Activated CD4-positive, alpha-beta T cell treated with anti-CD3 and anti-CD28 coated beads, Interleukin-2, amount 10 ng/mL, durations not matched to agents 7 days and 5 days (primary cell): ENCODE data around the gene B9D1. TPM values are rescaled to one million over a fixed set of nuclear protein-coding genes. Genes with fewer than 3 reads are reported as not detected.

Experiments used
- CTCF ChIA-PET: fragments of 350-600 bp; sonication (Branson Sonifier 250); formaldehyde crosslinking; loops from one replicate; lab custom pipeline; 2021; ENCODE audit warnings: antibody characterized with exemption; lab: Charles Lee
- POLR2A ChIA-PET: fragments of 350-600 bp; sonication (Branson Sonifier 250); formaldehyde crosslinking; loops from one replicate; lab custom pipeline; 2021; ENCODE audit warnings: antibody characterized with exemption; lab: Charles Lee
- DNase-seq: peaks from one replicate; pipeline ENCODE4 v3.0.0-alpha.2; 2020
- H3K27ac Mint-ChIP-seq: one replicate; pipeline ENCODE4 v1.8.0; 2021; ENCODE audit warnings: mild to moderate bottlenecking, moderate library complexity, mixed read lengths
- H3K27me3 Mint-ChIP-seq: one replicate; pipeline ENCODE4 v1.8.0; 2021; ENCODE audit warnings: mixed read lengths
- H3K36me3 Mint-ChIP-seq: one replicate; pipeline ENCODE4 v1.8.0; 2021; ENCODE audit warnings: low read depth, mixed read lengths
- H3K4me1 Mint-ChIP-seq: one replicate; pipeline ENCODE4 v1.8.0; 2021; ENCODE audit warnings: mixed read lengths
- H3K4me3 Mint-ChIP-seq: one replicate; pipeline ENCODE4 v1.8.0; 2021; ENCODE audit warnings: mild to moderate bottlenecking, moderate library complexity, mixed read lengths
- H3K9me3 Mint-ChIP-seq: one replicate; pipeline ENCODE4 v1.8.0; 2021; ENCODE audit warnings: mixed read lengths
- total RNA-seq, 2 experiments: library from RNA; stranded (reverse); gene quantifications; one replicate each; pipeline ENCODE4 v1.2.3, GENCODE V29; 2021

The B9D1 gene
- total RNA-seq, 2 experiments from 2014 or later, result 1.3 to 1.6 TPM

- Mint-ChIP-seq H3K27me3 (no peaks in the 10 kb centered on the region), H3K4me3 (peak within 1 kb of the TSS; percentile 97), H3K36me3 (peaks cover 33% of the 10 kb centered on the region), H3K27ac (peak within 1 kb of the TSS; percentile 98), H3K9me3 (no peaks in the 10 kb centered on the region), H3K4me1 (peaks cover 27% of the 10 kb centered on the region)
- ChIA-PET POLR2A (interaction anchor here (0.8 to 0.9 kb wide), 2 partner anchors 10 to 13 kb away, joined by 3 read pairs; no protein-coding TSS in a partner anchor), CTCF (interaction anchor here (0.5 to 2.9 kb wide), 8 partner anchors 8 to 386 kb away, joined by 3 to 37 read pairs (median 4); partner anchors contain the start of genes B9D1 and MFAP4)
- DNase-seq, result no peak
Measured at GRCh38 chr17:19378416-19379360, 16.2 kb upstream of the B9D1 start, which contains the start of gene MAPK7. Gene MAPK7 (plus strand): TSS chr17:19378498. CDS start chr17:19378901, 403 bp downstream.

GRCh38 chr17:19377602-19378415 is 15.3 kb upstream of the B9D1 start:
- H3K27ac Mint-ChIP-seq, result peak overlapping the region; percentile 98
- no peaks in the 10 kb centered on the region for H3K27me3 Mint-ChIP-seq
- H3K36me3 Mint-ChIP-seq, result peaks cover 30% of the 10 kb centered on the region
- DNase-seq, result peak; percentile 97
- CTCF ChIA-PET, result interaction anchor here (0.5 to 2.9 kb wide), 9 partner anchors 9 to 493 kb away, joined by 3 to 37 read pairs (median 4); partner anchors contain the start of genes B9D1 and MFAP4
- peak overlapping the region; percentile 97 for H3K4me3 Mint-ChIP-seq
- POLR2A ChIA-PET, result interaction anchor here (0.8 to 1.1 kb wide), 4 partner anchors 9 to 15 kb away, joined by 3 to 4 read pairs (median 3); partner anchors contain the start of gene B9D1
- no peaks in the 10 kb centered on the region for H3K9me3 Mint-ChIP-seq
- peaks cover 29% of the 10 kb centered on the region for H3K4me1 Mint-ChIP-seq

DNA sequence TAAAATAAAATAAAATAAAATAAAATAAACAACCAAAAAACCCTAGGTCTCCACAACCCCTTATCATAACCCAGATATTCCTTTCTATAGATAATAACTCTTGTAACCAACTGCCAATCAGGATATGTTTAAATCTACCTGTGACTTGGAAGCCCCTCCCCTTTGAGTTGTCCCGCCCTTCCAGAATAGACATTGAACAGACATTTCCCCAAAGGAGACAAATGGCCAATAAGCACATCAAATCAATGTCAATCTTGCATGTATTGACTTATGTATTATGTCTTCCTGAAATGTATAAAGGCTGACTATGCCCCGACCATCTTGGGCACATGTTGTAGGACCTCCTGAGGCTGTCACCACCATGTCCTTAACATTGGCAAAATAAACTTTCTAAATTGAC is 14.3 kb upstream of the B9D1 start:
- Mint-ChIP-seq H3K27ac (peak overlapping the region; percentile 98), H3K27me3 (no peaks in the 10 kb centered on the region), H3K36me3 (peaks cover 25% of the 10 kb centered on the region), H3K4me1 (peaks cover 39% of the 10 kb centered on the region), H3K9me3 (no peaks in the 10 kb centered on the region), H3K4me3 (peak overlapping the region; percentile 97)
- ChIA-PET CTCF (interaction anchor here (0.9 to 1.6 kb wide), 2 partner anchors 12 to 494 kb away, joined by 3 to 6 read pairs; no protein-coding TSS in a partner anchor), POLR2A (interaction anchor here (1.1 kb wide), 1 partner anchor 14 kb away, joined by 3 read pairs; the partner anchor contains the start of gene B9D1)
- DNase-seq, result no peak

DNA sequence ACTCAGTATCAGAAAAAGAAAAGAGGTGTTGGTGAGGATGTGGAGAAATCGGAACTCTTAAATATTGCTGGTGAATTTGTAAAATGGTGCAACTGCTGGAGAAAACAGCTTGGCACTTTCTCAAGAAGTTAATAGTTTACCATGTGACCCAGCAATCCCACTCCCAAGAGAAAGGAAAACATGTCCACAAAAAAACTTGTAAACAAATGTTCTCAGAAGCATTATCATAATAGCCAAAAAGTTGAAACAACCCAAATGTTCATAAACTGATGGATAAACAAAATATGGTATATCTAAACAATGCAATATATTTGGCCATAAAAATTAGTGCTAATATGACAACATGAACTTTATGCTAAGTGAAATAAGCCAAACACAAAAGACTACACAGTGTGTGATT is 13.2 kb upstream of the B9D1 start:
- Mint-ChIP-seq H3K27me3 (no peaks in the 10 kb centered on the region), H3K9me3 (no peaks in the 10 kb centered on the region), H3K4me3 (no peak overlapping the region), H3K27ac (no peak overlapping the region), H3K4me1 (peaks cover 49% of the 10 kb centered on the region), H3K36me3 (peaks cover 21% of the 10 kb centered on the region)
- DNase-seq, result no peak
- POLR2A ChIA-PET, result no interaction called here
- CTCF ChIA-PET, result interaction anchor here (3.1 kb wide), 1 partner anchor 13 kb away, joined by 15 read pairs; the partner anchor contains the start of gene B9D1

DNA sequence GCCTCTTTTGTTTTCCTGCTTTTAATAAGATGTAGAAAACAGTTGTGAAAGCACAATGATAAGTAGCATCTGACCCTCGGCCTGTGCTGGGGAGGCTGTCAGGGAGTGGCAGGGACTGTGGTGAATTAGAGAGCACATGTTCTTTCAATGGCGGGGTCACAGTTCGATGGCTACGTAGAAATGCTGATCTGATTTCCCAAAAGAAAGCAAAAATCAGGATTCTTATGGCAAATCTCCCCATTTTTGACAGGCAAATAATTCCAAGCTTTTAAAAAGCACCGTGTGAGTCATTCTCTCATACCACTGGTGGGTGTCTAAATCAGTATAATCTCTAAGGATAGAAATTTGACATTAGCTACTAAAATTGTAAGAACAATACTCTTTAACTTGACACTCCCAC is 11.6 kb upstream of the B9D1 start:
- no peak for DNase-seq
- H3K4me3 Mint-ChIP-seq, result no peak overlapping the region
- POLR2A ChIA-PET, result no interaction called here
- H3K27ac Mint-ChIP-seq, result no peak overlapping the region
- H3K36me3 Mint-ChIP-seq, result peaks cover 7% of the 10 kb centered on the region
- H3K9me3 Mint-ChIP-seq, result peaks cover 2% of the 10 kb centered on the region
- peaks cover 59% of the 10 kb centered on the region for H3K4me1 Mint-ChIP-seq
- CTCF ChIA-PET, result interaction anchor here (0.6 to 3.1 kb wide), 3 partner anchors 10 to 390 kb away, joined by 3 to 15 read pairs (median 3); partner anchors contain the start of gene B9D1
- no peaks in the 10 kb centered on the region for H3K27me3 Mint-ChIP-seq

- H3K4me1 Mint-ChIP-seq, result peaks cover 67% of the 10 kb centered on the region
Measured at GRCh38 chr17:19372866-19373504, 10.5 kb upstream of the B9D1 start.

GRCh38 chr17:19372439-19372838 is 9.9 kb upstream of the B9D1 start:
- ChIA-PET CTCF (interaction anchor here (0.6 to 1.9 kb wide), 3 partner anchors 10 to 552 kb away, joined by 3 to 7 read pairs (median 3); partner anchors contain the start of gene B9D1), POLR2A (no interaction called here)
- peaks cover 2% of the 10 kb centered on the region for H3K9me3 Mint-ChIP-seq
- H3K27me3 Mint-ChIP-seq, result no peaks in the 10 kb centered on the region
- H3K4me1 Mint-ChIP-seq, result peaks cover 73% of the 10 kb centered on the region
- H3K36me3 Mint-ChIP-seq, result peaks cover 9% of the 10 kb centered on the region
- no peak overlapping the region for H3K27ac Mint-ChIP-seq
- H3K4me3 Mint-ChIP-seq, result no peak overlapping the region
- no peak for DNase-seq

More at GRCh38 chr17:19372866-19373504, 10.5 kb upstream of the B9D1 start:
- no peak overlapping the region for H3K4me3 Mint-ChIP-seq
- ChIA-PET POLR2A (no interaction called here), CTCF (interaction anchor here (1.9 kb wide), 1 partner anchor 10 kb away, joined by 7 read pairs; the partner anchor contains the start of gene B9D1)
- no peak for DNase-seq
- peaks cover 2% of the 10 kb centered on the region for H3K9me3 Mint-ChIP-seq
- peaks cover 9% of the 10 kb centered on the region for H3K36me3 Mint-ChIP-seq
- no peaks in the 10 kb centered on the region for H3K27me3 Mint-ChIP-seq
- no peak overlapping the region for H3K27ac Mint-ChIP-seq

GRCh38 chr17:19372011-19372370 is 9.5 kb upstream of the B9D1 start:
- CTCF ChIA-PET, result interaction anchor here (0.6 to 1.9 kb wide), 3 partner anchors 9 to 552 kb away, joined by 3 to 7 read pairs (median 3); partner anchors contain the start of gene B9D1
- Mint-ChIP-seq H3K9me3 (peaks cover 2% of the 10 kb centered on the region), H3K4me1 (peaks cover 72% of the 10 kb centered on the region), H3K27ac (peak overlapping the region; percentile 95), H3K36me3 (peaks cover 9% of the 10 kb centered on the region), H3K27me3 (no peaks in the 10 kb centered on the region), H3K4me3 (no peak overlapping the region)
- DNase-seq, result no peak
- POLR2A ChIA-PET, result no interaction called here

DNA sequence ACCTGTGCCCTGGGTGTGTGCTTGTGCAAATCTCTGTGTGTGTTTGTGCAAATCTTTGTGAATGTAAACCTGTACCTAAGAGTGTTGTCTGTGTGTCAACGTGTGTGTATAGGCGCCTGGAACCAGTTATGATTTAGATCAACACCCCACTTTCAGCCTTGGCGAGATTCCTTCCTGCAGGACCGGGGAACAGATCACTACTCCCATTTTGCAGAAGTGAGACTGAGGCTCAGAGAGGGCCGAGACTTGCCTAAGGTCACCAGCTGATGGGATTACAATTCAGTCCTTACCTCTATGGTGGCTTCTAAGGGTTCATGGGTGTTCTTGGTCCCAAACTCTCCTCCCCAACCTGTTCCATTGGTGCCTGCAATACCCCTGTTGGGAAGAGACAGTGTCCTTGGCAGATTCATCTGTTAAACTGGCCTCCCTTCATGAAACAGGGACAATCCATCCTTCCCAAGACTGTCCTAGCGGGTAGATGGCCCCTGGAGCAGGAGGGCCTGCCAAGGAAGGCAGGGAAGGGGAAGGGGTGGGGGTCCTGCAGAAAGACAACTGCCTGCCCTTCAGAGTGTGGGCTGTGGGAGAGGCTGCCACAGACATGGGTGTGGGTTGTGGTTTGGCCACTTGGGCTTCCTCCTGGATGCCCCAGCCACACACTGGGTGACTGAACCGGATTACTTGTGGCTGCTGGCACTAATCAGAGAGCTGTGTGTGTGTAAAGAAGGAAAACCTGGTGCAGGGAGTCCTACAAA is 8.9 kb upstream of the B9D1 start:
- Mint-ChIP-seq H3K4me3 (peak overlapping the region; percentile 55), H3K36me3 (peaks cover 9% of the 10 kb centered on the region), H3K4me1 (peaks cover 72% of the 10 kb centered on the region), H3K9me3 (peaks cover 2% of the 10 kb centered on the region), H3K27ac (peak overlapping the region; percentile 95), H3K27me3 (no peaks in the 10 kb centered on the region)
- POLR2A ChIA-PET, result no interaction called here
- DNase-seq, result no peak
- CTCF ChIA-PET, result interaction anchor here (0.6 to 1.9 kb wide), 3 partner anchors 9 to 551 kb away, joined by 3 to 7 read pairs (median 3); partner anchors contain the start of gene B9D1

- ChIA-PET CTCF (no interaction called here), POLR2A (no interaction called here)
- Mint-ChIP-seq H3K9me3 (peaks cover 2% of the 10 kb centered on the region), H3K4me3 (peak overlapping the region; percentile 66), H3K27ac (peak overlapping the region; percentile 95), H3K36me3 (peaks cover 9% of the 10 kb centered on the region), H3K27me3 (no peaks in the 10 kb centered on the region), H3K4me1 (peaks cover 67% of the 10 kb centered on the region)
- peak; percentile 31 for DNase-seq
Measured at GRCh38 chr17:19370493-19370960, 8.0 kb upstream of the B9D1 start.
